A549 treated with RU486 at 1 μM for 4 hours (cell line): ENCODE measurements around the gene SLC26A3. TPM values are rescaled to one million over a fixed set of nuclear protein-coding genes. Genes with fewer than 3 reads are reported as not detected.

Source experiments
- total RNA-seq: library from RNA; stranded (reverse); fragments of 200-300 nt; extraction: Qiagen RNA extraction; gene quantifications from 5 replicates; pipeline ENCODE4 v1.2.3, GENCODE V29; 2022; ENCODE audit warnings: low read depth

Gene SLC26A3
- total RNA-seq: not detected in 5 replicates

DNA sequence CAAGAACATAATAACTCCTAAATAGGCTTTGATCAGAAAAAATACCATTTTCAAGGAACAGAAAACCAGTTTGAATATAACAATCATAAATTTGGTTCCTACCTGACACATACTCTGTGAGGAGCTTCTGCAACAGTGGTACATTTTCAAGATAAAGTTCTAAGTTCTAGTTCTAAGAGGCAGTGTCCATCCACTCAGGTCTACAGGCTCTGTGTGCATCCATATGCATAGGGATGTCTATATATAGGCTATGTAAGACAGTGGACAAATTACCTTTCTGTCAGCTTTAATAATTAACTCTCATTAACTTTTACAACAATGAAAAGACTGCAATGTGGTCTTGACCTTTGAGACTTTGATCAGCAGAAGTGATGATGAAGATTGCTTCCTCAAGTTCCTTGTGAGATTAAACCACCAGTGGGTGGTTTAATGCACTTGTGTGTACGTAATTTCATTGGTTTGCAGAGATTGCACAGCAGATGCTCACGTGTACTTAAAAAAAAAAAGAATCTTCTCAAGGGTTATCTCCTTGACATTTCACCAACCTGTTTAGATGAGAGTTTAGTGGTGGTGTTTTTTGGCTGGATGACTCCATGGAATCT lies at the start of gene SLC26A3:
TSS of gene SLC26A3 (minus strand) at position 215 of the 602 bp plus-strand sequence. CDS start 8,714 bp downstream, outside the sequence.

GRCh38 chr7:107743567-107744344 lies 59.3 kb downstream of the SLC26A3 start, which contains the start of gene CBLL1:
Gene CBLL1, plus strand, starts transcription at chr7:107744142. Its CDS starts 22 bp downstream, at chr7:107744164.

Other genes with a start within 250 kb of the SLC26A3 start
- gene COG5, start 239.3 kb downstream of the SLC26A3 start, total RNA-seq: 9.7 to 14.3 TPM (median 10.7 TPM) in 5 replicates
- gene DUS4L, start 239.3 kb downstream of the SLC26A3 start, total RNA-seq: 6.6 to 11.5 TPM (median 10.6 TPM) in 5 replicates
- 17.6 to 46.5 TPM (median 40.3 TPM) in 5 replicates for gene BCAP29, start 223.0 kb downstream of the SLC26A3 start, total RNA-seq
- 0.04 to 0.16 TPM (median 0.09 TPM) in 5 replicates for gene SLC26A4, start 142.4 kb downstream of the SLC26A3 start, total RNA-seq
- 29.3 to 56.7 TPM (median 35.3 TPM) in 5 replicates for gene CBLL1, start 59.1 kb downstream of the SLC26A3 start, total RNA-seq
- gene DLD, start 88.0 kb upstream of the SLC26A3 start, total RNA-seq: 78.6 to 102 TPM (median 93.7 TPM) in 5 replicates
- gene LAMB1, start 199.9 kb upstream of the SLC26A3 start, total RNA-seq: 125 to 175 TPM (median 132 TPM) in 5 replicates